ENCODE results near the gene ASIC4. TPM values are rescaled to one million over a fixed set of nuclear protein-coding genes. Genes with fewer than 3 reads are reported as not detected.

Gene ASIC4
- total RNA-seq, 1 experiment from 2014 or later = 2.1 TPM

DNA sequence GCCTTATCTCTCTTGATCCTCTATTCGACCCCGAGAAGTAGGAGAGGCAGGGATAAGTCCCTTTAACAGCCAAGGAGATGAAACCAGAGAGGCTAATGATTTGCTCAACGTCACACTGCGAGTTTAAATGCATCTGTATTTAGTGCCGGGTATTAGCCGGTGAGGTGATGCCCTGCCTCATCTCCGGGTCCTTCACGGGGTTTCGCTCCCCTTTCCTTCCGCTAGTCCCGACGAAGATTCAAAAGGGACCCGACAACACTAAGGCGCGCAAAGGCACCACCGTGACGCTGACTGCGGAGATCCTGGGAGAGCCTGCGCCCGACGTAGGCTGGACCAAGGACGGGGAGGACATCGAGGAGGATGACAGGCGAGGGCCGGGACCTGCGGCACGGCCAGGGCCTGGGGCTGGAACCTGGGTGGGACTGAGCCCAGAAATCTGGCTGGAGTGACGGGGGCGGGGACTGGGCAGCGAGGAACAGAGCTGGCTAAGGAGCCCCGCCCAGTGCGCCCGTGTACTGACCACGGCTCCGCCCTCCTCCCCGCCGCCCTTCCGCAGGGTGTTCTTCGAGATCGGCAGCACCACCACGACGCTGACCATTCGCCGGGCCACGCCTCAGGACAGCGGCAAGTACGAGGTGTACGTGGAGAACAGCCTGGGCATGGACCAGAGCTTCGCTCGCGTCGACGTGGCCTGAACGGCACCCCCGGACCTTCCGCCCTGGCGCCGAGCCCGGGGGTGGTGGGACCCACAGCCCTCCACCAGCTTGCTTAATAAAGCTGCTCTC, 16.6 kb upstream of the ASIC4 start:
- DNase-seq (ENCODE audit: low read depth, low spot score) (peak; percentile 56), ATAC-seq (peak; percentile 69)
- ChIA-PET POLR2A (interaction anchor here (1.0 to 2.8 kb wide), 14 partner anchors 10 to 192 kb away, joined by 3 to 18 read pairs (median 6); partner anchors contain the start of genes ASIC4 and DNPEP), RAD21 (ENCODE audit: low non-redundant PET in 1 of 2, low total read pairs in 2 of 2, uncharacterized antibody in 2 of 2, unreplicated experiment in 2 of 2) (interaction anchor here in 1 of 2 experiments (0.9 kb wide), 1 partner anchor 26 kb away, joined by 3 read pairs; no protein-coding TSS in a partner anchor), CTCF (interaction anchor here (1.0 to 5.2 kb wide), 14 partner anchors 9 to 495 kb away, joined by 3 to 56 read pairs (median 6); no protein-coding TSS in a partner anchor)
- no peaks in the 10 kb centered on the region for H4K20me1 ChIP-seq (ENCODE audit: insufficient read depth)
- H3K9me2 ChIP-seq (ENCODE audit: insufficient read depth) = no peaks in the 10 kb centered on the region
- peak overlapping the region; percentile 99 for H3K4me2 ChIP-seq (ENCODE audit: low read length)
- no peaks in the 10 kb centered on the region for H3K36me3 ChIP-seq (ENCODE audit: control insufficient read depth in 1 of 2, insufficient read depth in 2 of 2, low read length in 2 of 2)
- peaks cover 24 to 54% of the 10 kb centered on the region in 2 experiments for H3K4me1 ChIP-seq (ENCODE audit: control insufficient read depth in 1 of 2, insufficient read depth in 2 of 2, low read length in 2 of 2)
- H3K79me2 ChIP-seq (ENCODE audit: insufficient read depth, low read length) = peaks cover 14% of the 10 kb centered on the region
- H3K9me3 ChIP-seq (ENCODE audit: control insufficient read depth in 1 of 2, insufficient read depth in 1 of 2, low read depth in 1 of 2, low read length in 2 of 2) = no peaks in the 10 kb centered on the region
- no TSS peak for BruUV-seq (replicated peaks)
- peak overlapping the region; percentile 80 for H3K9ac ChIP-seq (ENCODE audit: low read length)
- H3K27ac ChIP-seq (ENCODE audit: low read depth, low read length) = peak overlapping the region; percentile 98
- H3K27me3 ChIP-seq (ENCODE audit: insufficient read depth, low read length) = no peaks in the 10 kb centered on the region
- H3K4me3 ChIP-seq (replicated peaks in 1 of 2; ENCODE audit: low read depth in 1 of 2, low read length in 2 of 2) = peak overlapping the region; percentile 75 to 91
- H2AFZ ChIP-seq (ENCODE audit: low read depth, low read length, poor library complexity, severe bottlenecking) = no peak overlapping the region
- intact Hi-C loops (cut with micrococcal nuclease) = loop anchor here (2.0 kb wide), 1 partner anchor 191 kb away; no protein-coding TSS in a partner anchor
- TF ChIP-seq ELF1 (IDR thresholded peaks at IDR 0.05; ENCODE audit: borderline replicate concordance, low read depth) = no peak
- no peak for TF ChIP-seq FOSL1 (IDR thresholded peaks at IDR 0.05; ENCODE audit: low read depth)
- no peak for TF ChIP-seq YY1 (IDR thresholded peaks at IDR 0.05; ENCODE audit: extremely low read depth, insufficient replicate concordance, low read depth, low read length)
- TF ChIP-seq, protein P1, sequence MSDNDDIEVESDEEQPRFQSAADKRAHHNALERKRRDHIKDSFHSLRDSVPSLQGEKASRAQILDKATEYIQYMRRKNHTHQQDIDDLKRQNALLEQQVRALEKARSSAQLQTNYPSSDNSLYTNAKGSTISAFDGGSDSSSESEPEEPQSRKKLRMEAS (IDR thresholded peaks at IDR 0.05) = no peak
- TF ChIP-seq CBX3 (IDR thresholded peaks at IDR 0.05; ENCODE audit: low read depth) = no peak
- TF ChIP-seq, protein P2, sequence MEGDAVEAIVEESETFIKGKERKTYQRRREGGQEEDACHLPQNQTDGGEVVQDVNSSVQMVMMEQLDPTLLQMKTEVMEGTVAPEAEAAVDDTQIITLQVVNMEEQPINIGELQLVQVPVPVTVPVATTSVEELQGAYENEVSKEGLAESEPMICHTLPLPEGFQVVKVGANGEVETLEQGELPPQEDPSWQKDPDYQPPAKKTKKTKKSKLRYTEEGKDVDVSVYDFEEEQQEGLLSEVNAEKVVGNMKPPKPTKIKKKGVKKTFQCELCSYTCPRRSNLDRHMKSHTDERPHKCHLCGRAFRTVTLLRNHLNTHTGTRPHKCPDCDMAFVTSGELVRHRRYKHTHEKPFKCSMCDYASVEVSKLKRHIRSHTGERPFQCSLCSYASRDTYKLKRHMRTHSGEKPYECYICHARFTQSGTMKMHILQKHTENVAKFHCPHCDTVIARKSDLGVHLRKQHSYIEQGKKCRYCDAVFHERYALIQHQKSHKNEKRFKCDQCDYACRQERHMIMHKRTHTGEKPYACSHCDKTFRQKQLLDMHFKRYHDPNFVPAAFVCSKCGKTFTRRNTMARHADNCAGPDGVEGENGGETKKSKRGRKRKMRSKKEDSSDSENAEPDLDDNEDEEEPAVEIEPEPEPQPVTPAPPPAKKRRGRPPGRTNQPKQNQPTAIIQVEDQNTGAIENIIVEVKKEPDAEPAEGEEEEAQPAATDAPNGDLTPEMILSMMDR (IDR thresholded peaks at IDR 0.05 in 2 of 3, conservative IDR thresholded peaks at IDR 0.05 in 1 of 3; ENCODE audit: borderline replicate concordance in 1 of 3, insufficient read depth in 1 of 3, low read depth in 2 of 3, low read length in 2 of 3) = no peak
- TF ChIP-seq CEBPB (IDR thresholded peaks at IDR 0.05; ENCODE audit: low read depth) = no peak
- 0 out of 2 replicates have a peak, but pooled peaks have one; percentile 22 for TF ChIP-seq ZFX (IDR thresholded peaks at IDR 0.05)
- TF ChIP-seq, protein P3, sequence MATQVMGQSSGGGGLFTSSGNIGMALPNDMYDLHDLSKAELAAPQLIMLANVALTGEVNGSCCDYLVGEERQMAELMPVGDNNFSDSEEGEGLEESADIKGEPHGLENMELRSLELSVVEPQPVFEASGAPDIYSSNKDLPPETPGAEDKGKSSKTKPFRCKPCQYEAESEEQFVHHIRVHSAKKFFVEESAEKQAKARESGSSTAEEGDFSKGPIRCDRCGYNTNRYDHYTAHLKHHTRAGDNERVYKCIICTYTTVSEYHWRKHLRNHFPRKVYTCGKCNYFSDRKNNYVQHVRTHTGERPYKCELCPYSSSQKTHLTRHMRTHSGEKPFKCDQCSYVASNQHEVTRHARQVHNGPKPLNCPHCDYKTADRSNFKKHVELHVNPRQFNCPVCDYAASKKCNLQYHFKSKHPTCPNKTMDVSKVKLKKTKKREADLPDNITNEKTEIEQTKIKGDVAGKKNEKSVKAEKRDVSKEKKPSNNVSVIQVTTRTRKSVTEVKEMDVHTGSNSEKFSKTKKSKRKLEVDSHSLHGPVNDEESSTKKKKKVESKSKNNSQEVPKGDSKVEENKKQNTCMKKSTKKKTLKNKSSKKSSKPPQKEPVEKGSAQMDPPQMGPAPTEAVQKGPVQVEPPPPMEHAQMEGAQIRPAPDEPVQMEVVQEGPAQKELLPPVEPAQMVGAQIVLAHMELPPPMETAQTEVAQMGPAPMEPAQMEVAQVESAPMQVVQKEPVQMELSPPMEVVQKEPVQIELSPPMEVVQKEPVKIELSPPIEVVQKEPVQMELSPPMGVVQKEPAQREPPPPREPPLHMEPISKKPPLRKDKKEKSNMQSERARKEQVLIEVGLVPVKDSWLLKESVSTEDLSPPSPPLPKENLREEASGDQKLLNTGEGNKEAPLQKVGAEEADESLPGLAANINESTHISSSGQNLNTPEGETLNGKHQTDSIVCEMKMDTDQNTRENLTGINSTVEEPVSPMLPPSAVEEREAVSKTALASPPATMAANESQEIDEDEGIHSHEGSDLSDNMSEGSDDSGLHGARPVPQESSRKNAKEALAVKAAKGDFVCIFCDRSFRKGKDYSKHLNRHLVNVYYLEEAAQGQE (IDR thresholded peaks at IDR 0.05; ENCODE audit: low read depth) = no peak
- no peak for TF ChIP-seq ZNF274 (IDR thresholded peaks at IDR 0.05; ENCODE audit: low read depth, low read length)
- TF ChIP-seq, protein P4, sequence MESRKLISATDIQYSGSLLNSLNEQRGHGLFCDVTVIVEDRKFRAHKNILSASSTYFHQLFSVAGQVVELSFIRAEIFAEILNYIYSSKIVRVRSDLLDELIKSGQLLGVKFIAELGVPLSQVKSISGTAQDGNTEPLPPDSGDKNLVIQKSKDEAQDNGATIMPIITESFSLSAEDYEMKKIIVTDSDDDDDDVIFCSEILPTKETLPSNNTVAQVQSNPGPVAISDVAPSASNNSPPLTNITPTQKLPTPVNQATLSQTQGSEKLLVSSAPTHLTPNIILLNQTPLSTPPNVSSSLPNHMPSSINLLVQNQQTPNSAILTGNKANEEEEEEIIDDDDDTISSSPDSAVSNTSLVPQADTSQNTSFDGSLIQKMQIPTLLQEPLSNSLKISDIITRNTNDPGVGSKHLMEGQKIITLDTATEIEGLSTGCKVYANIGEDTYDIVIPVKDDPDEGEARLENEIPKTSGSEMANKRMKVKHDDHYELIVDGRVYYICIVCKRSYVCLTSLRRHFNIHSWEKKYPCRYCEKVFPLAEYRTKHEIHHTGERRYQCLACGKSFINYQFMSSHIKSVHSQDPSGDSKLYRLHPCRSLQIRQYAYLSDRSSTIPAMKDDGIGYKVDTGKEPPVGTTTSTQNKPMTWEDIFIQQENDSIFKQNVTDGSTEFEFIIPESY (IDR thresholded peaks at IDR 0.05; ENCODE audit: extremely low read depth, insufficient replicate concordance, low read length) = no peak
- TF ChIP-seq SRF (IDR thresholded peaks at IDR 0.05; ENCODE audit: low read depth) = no peak
- TF ChIP-seq POLR2AphosphoS5 (IDR thresholded peaks at IDR 0.05; ENCODE audit: low read depth, low read length) = peak; percentile 74
- no peak for TF ChIP-seq EZH2 (IDR thresholded peaks at IDR 0.05)
- TF ChIP-seq, protein P5, sequence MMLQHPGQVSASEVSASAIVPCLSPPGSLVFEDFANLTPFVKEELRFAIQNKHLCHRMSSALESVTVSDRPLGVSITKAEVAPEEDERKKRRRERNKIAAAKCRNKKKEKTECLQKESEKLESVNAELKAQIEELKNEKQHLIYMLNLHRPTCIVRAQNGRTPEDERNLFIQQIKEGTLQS (IDR thresholded peaks at IDR 0.05) = no peak
- no peak for TF ChIP-seq JUND (IDR thresholded peaks at IDR 0.05)
- no peak for TF ChIP-seq RAD21 (IDR thresholded peaks at IDR 0.05; ENCODE audit: low read depth)
- no peak for TF ChIP-seq EZH2phosphoT487 (IDR thresholded peaks at IDR 0.05; ENCODE audit: borderline replicate concordance)
